NCI-H146 (cell line): ENCODE data around the gene DSCAML1.
A peak's percentile ranks its signal among the peaks of the same experiment; 100 is the strongest.

Experiments used
- DNase-seq: peaks from one replicate; lab custom pipeline; 2025; lab: John Stamatoyannopoulos, UW

The DSCAML1 gene

DNA sequence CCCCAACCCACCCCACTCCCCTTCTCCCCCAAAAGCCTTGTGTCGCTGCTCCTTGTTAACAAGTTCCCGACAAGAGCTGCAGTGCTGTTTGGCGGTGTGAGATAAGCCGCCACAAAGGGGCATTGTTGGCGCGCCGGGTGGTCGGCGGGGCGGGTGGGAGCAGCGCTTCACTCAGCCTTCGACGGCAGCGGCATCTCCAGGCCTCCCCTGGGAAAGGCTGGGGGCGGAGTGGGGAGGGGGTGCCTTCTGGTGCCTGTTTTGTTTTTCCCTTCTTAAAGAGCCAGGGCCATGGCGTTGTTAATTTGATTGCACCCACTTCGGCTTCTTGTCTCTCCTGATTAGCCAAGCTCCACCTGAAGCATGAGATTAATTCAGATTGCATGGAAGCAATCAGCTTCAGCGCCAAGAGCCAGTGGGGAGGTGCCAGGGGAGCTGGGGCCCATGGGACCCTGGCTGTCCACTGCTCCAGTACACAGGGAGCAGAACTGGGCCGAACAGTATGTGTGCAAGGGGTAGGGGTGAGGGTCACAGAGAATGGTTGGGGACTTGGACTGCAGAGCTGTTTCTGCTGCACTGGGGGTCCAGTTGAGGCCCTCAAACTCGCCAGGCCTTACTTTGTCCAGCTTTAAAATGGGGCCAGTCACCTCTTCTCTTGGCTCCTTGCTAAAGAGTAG lies 304.3 kb downstream of the DSCAML1 start:
- DNase-seq, result no peak

DNA sequence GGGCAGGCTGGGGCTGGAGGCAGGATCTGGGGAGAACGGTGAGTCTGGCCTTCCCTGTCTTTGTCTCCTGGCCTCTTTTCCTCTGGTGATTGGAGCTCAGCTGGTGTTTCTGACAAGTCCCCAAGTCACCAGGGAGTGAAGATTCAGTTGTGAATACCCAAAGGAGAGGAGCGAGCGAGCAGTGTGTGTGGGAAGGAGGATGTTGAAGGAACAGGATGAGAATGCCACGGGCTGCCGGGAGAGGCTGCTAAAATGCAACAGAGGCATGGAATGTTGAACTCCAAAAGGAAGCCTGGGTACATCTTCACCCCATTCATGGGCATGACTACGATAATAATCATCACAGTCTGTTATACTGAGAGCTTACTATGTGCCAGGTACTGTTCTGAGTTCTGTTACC lies 306.1 kb downstream of the DSCAML1 start:
- DNase-seq, result no peak

DNA sequence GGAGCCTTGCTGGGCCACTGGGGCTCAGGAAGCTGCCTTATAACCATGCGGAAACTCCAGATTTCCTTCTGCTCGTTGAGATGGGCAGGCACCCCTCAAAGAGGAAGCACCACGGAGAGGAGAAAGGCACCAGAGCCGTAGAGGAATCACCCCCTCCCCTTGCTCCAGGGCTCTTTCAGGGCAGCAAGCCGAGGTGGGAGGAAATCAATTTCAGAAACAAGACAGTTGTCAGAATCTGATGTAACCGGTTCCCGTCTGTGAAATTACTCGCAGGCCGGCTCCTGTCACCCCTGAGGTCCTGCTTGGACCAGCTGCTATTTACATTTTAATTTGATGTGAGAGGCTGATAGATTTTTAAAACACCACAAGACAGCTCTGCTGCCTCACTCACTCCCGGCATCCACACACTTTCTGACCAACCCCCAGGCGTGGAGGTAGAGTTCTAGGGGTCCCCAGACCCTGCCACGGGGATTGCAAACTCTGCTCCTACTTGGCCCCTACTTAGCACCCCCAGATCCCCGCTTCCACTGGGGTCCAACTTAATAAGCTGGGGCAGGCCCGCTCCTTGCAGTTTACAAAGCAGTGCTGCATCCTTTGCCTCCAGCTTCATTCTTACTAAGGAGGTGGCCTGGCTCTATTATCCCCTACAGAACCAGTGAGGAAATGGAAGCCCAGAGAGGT lies 306.9 kb downstream of the DSCAML1 start:
- DNase-seq, result no peak

DNA sequence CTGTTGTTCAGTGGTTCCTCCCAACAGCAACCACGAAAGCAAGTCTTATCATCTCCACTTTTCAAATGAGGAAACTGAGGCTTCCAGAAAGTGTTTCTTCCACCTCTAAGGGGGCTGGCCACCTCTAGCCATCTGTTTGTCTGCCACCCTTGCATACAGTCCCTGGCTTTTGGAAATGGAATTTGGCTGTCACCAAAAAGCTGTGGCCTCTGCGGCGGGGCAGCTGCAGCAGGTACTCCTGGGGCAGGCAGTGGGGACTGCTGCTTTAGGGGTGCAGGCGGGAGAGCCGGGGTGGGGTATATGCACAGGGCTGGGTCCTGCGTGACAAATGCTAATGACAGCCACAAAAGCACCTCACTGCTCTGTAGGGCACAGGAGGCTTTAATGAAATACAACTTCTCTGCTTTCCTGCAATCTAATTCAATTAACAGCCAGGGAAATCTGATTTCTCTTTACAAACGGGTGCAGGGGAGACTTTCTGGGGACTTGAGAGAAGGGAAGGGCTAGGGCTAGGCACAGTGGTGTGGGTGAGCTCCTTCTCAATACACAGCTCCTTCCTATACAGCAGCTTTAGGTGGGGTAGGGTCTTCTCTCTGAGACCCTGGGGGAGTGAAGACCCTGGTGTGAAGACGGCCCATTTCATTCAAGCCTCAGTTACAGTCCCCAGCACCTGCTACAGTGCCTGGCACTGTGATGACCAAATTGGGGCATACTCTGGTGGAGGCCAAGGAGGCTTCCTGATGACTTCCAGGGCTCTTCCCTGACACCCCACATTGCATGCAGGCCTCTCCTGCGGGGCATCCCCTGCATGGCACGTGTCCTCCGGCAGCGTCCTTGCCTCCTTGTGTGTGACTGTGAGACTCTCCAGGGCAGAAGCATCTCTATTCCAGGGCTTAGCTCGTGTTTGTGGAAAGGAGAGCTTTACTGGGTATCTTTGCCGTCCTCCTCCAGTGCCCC lies 307.7 kb downstream of the DSCAML1 start:
- no peak for DNase-seq

DNA sequence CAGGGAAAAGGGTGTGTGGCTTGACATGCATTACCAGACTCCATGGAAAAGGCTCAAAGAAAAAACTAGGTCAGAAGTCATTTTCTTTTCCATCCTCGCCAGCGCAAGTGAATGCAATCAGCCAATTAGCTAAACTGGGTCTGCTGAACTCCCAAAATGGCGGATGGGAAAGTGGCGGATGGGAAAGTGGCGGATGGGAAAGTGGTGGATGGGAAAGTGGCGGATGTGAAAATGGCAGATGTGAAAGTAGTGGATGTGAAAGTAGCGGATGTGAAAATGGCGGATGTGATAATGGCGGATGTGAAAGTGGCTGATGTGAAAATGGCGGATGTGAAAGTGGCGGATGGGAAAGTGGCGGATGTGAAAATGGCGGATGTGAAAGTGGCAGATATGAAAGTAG lies 311.0 kb downstream of the DSCAML1 start:
- no peak for DNase-seq

DNA sequence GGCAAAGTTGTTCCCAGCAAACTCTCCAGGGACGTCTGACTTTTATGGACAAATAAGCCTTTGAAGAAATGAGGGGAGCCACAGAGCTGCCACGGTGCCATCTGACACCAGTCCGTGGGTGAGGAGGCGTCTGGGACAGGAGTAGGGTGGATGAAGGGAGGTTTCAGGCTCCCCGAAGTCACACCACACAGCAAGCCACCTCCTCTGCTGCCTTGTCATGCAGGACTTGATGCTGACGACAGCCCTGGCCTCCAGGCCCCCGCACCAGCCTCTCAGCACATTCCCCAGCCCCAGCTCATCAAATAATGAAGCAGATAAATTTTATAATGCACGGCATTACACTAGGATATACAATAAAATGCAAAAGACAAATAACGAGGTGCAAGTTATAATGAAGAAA lies 312.9 kb downstream of the DSCAML1 start:
- no peak for DNase-seq

DNA sequence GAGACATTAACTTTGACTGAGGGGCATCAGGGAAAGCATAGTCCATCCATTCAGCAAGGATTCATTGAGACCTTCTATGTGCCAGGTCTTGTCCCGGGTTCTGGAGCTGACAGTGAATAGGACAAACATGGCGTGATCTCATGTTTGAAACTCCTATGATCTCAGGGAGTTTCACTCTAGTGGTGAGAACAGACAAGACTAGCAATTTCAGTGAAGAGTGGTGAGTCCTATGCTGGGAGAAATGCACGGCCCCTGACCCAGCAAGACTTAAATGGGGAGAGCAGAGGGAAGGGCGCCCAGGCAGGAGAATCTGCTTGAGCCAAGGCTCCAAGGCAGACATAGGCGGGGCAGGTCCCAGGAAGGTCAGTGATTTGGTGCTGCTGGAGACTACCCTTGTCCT lies 313.6 kb downstream of the DSCAML1 start:
- no peak for DNase-seq

DNA sequence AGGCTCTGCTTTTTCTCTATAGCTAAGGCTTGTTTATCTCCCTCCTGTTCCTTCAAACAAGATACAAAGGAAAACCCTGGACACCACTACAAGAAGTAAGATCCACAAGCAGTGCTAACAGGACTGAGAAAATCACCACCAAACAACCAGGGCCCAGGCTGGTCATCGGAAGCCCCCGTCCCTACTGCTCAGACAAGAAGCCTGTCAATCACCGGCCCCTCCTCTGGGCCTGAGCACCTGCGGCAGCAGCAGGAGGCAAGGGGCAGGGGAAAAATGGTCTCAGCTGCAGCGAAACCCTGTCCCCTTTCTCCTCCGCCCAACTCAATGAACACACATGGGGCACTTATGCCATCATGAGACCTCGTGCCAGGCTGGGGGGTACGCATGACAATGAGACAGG lies 314.1 kb downstream of the DSCAML1 start:
- no peak for DNase-seq

DNA sequence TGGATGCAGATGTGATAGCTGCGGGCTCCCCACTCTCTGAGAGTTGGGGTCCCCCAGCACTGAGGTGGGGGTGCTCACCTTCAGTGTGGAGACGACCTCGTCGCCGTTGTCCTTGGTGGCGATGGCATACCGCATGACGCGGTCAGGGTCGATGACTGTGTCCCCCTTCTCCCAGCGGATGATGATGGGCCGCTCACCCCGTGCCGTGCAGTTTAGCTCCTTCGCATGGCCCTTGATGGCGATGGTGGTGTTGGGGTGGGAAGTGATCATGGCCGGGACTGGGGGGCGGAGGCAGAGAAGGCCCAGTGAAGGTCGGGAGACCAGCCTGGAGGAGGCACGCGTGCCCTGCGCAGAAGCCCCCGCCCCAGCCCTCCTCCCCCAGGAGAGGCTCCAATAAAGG lies 315.1 kb downstream of the DSCAML1 start:
- DNase-seq, result no peak

DNA sequence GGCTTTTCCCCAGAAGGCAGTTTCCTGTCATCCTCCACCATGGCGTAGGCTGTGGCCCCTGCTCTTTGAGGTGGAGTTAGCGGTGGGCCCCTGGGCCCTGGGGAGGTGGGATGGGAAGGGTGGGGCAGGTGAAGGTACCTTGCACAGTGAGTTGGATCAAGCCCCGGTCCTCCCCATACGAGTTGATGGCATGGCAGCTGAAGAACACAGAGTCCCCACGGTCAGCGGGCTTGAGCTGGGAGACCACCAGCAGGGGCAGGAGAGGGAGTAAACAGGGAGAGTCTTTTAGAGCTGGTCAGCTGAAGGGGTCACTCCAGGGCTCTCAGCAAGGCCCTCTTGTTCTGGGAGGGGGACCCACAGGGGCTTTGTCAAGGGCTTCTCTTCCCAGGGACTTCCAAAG lies 316.0 kb downstream of the DSCAML1 start:
- DNase-seq, result no peak

DNA sequence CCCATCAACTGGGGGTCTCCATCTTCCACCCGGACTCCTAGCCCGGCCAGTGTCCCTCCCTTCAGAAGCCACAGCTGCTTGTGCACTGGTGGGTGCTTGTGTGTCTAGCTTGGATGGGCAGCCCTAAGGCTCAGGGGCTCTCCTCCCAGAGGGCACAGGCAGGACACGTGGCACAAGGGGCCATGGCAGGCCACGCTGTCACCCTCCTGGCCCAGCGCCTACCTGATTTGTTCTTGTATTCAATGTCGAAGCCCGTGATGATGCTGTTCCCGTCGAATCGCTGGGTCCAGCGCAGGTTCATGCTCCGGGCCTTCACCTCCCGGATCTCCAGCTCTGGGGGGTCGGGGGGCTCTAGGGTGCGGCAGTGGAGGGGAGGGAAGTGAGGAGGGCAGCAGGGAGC lies 316.8 kb downstream of the DSCAML1 start:
- no peak for DNase-seq

DNA sequence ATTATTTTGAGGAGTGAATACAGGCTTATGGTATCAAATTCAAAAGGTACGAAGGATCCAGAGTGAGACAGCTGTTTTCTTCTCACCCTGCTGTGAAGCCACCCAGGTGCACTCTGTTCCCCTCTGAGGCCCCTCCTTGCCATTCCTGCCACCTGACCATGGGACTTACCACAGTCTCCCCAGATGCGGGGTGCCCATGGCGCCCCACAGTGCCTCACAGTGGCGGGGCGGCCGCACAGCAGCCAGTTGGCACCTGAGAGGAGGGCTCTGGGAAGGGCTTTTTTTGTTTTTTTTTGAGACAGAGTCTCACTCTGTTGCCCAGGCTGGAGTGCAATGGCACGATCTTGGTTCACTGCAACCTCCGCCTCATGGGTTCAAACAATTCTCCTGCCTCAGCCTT lies 317.6 kb downstream of the DSCAML1 start:
- DNase-seq, result peak; percentile 54

DNA sequence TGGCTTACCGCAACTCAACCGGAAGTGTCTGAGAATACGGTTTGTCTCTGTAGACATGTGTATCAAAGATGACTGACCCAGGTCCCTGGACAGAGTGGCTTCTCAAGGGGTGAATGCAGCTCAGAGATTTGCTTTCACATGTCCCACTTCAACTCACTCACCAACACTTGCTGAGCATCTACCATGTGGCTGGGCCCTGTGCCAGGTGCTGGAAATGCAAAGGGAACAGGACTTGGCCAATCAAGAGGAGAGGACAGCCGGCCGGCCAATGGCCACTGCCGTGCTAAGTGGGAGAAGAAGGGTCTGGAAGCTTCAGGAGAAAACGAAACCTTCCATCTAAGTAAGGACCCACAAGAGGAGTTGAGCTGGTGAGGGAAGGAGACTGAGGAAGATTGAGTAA lies 318.1 kb downstream of the DSCAML1 start:
- DNase-seq, result peak; percentile 20

DNA sequence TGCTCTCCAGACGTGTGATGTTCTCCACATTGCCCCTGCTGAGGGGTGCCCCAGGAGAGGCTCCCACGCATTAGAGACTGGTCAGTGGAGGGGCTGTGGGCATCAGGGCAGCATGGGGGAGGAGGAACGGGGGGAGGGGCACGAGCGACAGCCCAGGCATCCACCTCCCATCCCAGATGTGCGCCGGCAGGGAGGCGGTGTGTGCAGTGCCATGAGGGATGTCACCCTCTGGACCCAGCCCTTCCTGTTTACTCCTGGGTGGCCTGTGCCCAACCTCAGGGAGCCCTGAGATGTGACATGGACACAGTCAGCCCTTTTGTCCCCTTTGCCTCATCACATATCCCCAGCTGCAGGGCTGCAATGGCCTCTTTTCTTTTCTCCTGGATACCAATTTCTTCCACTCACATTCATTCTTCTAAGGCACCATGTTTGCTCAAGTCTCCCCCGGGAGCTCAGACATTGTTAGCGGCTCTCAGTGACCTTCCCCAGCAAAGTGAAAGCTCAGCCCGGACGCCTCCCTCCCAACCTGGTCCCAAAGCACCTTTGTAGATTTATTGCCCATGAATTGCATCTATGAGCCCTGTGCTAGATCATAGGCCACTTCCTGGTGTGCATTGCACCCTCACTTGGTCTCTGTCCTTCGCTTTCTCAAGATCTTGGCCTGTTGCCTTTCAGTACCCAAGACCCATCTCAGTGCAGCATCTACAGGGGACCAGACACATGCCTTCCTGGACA lies 318.7 kb downstream of the DSCAML1 start:
- DNase-seq, result no peak

DNA sequence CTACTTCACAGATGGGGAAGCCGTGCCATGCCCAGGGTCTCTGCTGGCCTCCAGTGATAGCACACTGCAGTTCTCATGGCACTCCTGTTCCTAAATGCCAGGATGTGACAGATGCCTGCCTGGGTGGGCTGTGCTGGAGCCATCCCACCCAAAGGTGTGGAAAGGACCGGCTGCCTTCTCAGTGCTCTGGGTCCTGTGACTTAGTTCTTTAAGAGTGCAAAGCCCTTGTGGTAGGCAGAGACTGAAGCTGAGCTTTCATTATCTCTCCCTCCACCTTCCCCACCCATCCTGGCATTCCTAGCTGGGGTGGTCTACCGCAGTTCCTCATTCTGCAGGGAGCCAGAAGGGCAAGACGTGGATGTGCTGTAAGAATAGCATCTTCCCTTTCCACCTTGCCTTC lies 319.3 kb downstream of the DSCAML1 start:
- no peak for DNase-seq

DNA sequence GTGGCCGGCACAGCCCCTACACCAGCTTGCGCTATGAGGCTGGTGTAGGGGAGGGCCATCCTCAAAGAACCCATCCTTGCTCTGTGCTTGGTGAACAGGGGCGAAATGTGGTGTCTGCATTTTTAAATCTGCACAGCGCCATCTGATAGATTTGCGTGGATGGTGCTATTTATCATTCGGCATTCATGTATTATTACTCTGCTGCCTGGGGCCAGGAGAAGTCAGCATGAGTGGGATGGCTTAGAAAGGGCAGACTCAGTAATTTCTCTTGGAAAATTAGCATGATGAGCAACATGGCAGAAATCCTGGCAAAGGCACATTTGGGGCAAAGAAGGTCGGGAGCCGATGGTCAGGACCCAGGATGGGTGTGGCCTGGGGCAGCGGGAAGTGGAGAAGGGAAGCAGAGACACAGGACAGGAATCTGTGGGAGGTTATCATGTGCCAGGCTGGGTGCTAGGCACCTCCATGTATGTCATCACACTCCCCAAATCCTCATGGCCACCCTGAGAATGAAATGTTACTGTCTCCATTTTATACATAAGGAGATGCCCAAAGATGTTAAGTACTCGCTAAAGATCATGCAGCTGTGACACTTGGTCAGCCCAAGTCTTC lies 320.4 kb downstream of the DSCAML1 start:
- DNase-seq, result no peak

DNA sequence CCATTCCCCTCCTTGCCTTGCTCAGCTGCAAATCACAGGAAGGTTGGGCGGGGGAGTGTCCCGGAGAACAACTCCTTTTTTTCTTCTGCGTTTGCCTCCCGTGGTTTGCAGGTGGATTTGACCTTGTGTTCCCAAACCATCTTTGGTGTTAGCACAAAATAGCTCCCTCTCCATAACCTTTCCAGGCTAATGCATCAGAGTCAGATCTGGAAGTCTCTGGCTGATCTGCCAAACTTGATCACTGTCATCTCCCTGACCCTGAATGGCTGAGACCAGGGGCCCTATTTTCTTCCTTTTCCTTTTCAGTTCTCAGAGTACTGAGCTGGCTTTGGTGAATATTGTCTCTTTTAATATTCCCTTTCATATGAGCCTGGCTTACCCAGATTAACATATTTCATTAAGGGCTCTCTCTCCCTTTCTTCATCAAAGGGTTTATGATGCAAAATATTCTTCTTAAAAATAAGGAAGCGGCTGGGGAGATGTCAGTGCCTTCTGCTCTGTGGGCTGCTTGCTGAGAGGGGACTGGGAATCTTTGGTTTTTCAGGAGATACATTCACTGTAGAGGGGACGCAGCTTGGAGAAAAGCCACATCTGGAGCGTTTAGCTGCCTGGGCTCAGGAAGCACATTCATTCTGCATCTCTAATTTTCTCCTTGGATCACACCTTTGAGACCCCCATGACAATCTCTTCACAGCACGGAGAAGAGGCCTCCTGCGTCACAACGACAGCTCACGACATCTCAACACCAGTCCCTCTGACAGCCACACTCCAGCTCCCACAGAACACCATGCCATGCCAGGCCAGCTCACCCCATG lies 321.1 kb downstream of the DSCAML1 start:
- no peak for DNase-seq

DNA sequence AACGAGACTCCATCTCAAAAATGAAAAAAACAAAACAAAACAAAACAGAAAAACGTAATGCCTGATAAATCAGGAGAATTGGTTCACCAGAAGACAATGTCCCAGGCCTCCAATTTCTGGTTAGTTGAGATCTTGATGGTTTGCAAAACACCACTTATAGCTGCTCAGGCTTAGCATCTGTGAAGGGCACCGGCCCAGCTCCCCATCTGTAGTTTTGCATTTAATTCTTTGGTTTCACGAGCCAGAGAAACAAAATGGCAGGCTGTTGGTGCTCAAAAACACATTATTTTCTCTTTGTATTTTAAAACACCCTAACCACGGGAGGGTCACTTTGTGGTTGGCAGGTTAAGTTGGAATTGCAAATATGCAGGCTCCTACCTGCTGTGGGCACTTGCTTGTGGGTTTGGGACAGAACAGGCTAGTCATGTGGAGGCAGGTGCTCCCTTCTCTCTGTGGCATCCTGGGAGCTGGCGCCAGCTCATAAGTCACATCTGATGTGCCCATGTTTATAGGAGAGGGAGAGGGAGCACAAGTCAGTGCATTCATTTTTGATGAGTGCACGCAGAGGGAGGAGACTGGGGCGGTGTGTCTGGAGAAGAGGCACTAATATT lies 323.4 kb downstream of the DSCAML1 start:
- peak; percentile 94 for DNase-seq

DNA sequence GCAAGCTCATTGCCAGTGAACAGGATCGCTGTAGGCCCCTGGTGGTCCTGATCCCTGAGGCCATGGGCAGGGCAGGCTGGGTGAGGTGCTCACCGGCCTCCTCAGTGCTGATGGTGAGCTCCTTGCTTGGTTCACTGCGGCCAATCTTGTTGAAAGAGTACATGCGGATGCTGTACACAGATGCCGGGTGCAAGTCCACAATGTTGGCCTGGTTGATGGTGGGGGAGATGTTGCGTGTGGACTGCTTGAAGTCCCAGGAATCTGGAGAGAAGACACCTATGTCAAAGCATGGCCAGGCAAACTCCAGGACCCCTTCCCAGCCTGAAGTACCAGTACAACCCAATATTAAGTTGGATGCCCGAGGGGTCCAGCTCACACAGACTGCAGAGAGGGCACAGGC lies 325.2 kb downstream of the DSCAML1 start:
- DNase-seq, result no peak

DNA sequence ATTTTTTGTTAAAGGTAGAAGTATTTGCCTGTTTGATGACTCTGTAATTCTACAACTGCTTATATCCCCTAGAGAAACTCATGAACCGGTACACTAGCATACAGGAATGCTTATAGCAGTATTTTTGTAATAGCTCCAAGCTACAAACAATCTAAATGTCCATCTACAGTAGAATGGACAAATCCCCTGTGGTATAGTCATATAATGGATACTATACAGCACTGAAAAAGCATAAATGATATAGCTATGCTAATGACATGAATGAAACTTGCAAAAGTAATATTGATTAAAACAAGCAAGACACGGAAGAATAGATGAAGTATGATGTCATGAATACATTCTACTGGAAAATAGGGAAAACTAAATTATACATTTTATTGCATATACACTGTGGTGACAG lies 326.4 kb downstream of the DSCAML1 start:
- DNase-seq, result no peak
